PC-9 (cell line): ENCODE results near the gene PPP2R2B.

ENCODE experiments used
- EZH2 ChIP-seq: fragments of 200-600 bp; sonication (generic); IDR thresholded peaks from 2 replicates; pipeline ENCODE4 v1.8.0; 2017; ENCODE audit warnings: antibody characterized with exemption, low read depth
- TF ChIP-seq, protein P1 (sequence below): fragments of 200-600 bp; sonication (generic); conservative IDR thresholded peaks from 2 replicates; pipeline ENCODE4 v1.6.1; 2017; ENCODE audit warnings: mixed run types, antibody characterized with exemption, mild to moderate bottlenecking, moderate library complexity

- TF ChIP-seq, protein P1, sequence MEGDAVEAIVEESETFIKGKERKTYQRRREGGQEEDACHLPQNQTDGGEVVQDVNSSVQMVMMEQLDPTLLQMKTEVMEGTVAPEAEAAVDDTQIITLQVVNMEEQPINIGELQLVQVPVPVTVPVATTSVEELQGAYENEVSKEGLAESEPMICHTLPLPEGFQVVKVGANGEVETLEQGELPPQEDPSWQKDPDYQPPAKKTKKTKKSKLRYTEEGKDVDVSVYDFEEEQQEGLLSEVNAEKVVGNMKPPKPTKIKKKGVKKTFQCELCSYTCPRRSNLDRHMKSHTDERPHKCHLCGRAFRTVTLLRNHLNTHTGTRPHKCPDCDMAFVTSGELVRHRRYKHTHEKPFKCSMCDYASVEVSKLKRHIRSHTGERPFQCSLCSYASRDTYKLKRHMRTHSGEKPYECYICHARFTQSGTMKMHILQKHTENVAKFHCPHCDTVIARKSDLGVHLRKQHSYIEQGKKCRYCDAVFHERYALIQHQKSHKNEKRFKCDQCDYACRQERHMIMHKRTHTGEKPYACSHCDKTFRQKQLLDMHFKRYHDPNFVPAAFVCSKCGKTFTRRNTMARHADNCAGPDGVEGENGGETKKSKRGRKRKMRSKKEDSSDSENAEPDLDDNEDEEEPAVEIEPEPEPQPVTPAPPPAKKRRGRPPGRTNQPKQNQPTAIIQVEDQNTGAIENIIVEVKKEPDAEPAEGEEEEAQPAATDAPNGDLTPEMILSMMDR: no peak
- no peak for TF ChIP-seq EZH2
These were observed 249.6 kb downstream of the PPP2R2B start for GRCh38 chr5:146628950-146629349.
